Raji (cell line): ENCODE results near the gene NUP155.

ENCODE experiments used
- POLR2A ChIP-seq: IDR thresholded peaks from 2 replicates; pipeline ENCODE4 v1.6.1; 2011; ENCODE audit warnings: low read depth, low read length, control low read depth; ENCODE audit not compliant: insufficient read depth

The NUP155 gene

DNA sequence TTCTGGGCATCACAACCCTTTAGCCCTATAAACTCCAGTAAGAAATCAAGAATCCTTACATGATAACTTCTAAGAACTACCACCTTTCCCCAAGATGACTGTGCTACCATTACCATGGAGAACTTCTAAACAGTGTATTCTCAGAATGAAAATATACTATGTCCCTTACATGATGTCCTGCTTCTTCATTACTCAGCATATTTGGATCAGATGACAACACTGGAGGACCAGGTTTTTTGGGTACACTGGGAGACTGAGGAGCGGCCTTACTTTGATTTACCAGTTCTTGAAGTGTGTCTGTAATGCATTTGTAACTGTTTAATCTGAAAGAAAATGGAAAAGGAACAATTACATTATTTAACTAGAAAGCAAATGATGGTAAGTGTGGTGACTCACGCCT is 66.0 kb downstream of the NUP155 start:
- no peak for TF ChIP-seq POLR2A

DNA sequence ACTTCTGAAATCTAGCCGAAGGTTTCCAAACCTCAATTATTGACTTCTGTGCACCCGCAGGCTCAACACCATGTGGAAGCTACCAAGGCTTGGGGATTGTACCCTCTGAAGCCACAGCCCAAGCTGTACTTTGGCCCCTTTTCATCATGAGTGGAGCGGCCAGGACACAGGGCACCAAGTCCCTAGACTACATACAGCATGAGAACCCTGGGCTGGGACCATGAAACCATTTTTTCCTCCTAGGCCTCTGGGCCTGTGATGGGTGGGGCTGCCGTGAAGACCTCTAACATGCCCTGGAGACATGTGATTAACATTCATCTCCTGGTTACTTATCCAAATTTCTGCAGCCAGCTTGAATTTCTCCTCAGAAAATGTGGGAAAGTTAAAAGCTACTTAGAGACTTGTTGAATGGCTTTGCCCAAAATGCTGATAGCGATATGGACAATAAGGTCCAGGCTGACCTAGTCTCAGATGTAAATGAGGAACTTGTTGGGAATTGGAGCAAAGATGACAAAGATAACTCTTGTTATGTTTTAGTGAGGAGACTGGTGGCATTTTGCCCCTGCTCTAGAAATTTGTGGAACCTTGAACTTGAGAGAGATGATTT is 87.6 kb downstream of the NUP155 start:
- TF ChIP-seq POLR2A = no peak

DNA sequence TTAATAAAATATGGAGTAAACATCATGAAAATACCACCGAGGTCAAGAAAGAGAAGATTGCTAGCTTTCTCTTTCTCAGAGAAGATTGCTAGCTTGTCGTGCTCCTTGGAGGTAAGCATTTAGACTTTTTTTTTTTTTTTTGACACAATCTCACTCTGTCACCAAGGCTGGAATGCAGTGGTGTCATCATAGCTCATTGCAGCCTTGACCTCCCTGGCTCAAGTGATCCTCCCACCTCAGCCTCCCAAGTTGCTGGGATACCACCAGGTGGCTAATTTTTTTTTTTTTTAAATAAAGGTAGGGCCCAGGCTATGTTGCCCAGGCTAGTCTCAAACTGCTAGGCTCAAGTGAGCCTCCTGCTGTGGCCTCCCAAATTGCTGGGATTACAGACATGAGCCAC is 95.4 kb downstream of the NUP155 start:
- no peak for TF ChIP-seq POLR2A

DNA sequence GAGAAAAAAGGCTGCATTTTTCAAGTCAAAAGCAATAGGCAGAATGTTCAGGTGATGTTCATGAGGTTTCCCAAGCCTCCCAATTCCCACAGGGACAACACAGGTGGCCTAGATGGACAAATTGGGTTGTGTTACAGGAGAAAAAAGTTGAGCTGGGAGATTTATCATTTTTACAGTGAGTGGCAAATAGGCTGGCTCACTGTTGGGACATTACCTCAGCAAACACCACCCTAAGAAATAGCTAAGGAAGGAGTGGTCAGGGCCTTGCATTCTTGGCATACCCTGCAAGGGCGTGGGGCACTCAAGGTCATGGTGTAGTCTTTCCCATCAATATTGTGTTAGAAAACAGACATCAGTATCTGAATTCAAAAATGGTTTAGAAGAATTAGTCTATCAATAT is 98.4 kb downstream of the NUP155 start:
- TF ChIP-seq POLR2A = no peak

- TF ChIP-seq POLR2A = no peak
Observed at GRCh38 chr5:37255774-37256358, 115.0 kb downstream of the NUP155 start.

DNA sequence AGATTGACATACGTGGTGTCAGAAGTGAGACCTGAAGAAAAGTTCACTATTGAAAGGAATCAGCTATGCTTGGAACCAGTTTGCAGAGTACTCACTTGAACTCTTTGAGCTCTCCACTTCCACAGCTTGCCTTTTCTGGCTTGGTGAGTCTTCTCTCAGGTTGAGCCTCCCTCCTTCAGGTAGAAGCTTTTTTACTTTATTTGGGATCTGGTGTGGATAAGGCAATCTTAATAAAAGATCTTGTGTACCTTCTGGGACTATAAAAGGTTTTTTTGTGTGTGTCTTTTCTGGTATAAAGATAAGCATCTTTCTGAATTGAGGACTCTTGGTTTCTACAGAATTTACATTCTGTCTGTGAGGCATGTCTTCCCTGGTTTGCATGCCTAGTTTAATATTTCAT is 116.3 kb downstream of the NUP155 start:
- no peak for TF ChIP-seq POLR2A

GRCh38 chr5:37251665-37252064 is 119.2 kb downstream of the NUP155 start:
- no peak for TF ChIP-seq POLR2A

DNA sequence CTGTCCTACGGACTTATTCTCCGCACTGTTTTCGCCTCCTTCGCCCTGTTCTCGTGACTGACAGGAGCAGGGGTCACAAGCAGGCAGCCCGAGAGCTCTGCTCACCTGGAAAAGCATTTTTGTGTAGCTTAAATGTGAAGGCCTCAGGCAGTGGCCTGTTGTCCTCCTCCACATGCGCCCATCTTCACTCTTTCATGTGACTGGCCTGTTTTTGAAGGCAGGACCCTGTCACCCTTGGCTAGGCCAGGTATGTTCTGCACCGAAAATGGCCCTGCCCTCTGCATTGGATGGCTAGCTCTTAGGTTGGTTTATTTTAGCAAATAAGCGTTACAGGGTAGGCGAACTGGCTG is 121.1 kb downstream of the NUP155 start:
- TF ChIP-seq POLR2A = no peak

DNA sequence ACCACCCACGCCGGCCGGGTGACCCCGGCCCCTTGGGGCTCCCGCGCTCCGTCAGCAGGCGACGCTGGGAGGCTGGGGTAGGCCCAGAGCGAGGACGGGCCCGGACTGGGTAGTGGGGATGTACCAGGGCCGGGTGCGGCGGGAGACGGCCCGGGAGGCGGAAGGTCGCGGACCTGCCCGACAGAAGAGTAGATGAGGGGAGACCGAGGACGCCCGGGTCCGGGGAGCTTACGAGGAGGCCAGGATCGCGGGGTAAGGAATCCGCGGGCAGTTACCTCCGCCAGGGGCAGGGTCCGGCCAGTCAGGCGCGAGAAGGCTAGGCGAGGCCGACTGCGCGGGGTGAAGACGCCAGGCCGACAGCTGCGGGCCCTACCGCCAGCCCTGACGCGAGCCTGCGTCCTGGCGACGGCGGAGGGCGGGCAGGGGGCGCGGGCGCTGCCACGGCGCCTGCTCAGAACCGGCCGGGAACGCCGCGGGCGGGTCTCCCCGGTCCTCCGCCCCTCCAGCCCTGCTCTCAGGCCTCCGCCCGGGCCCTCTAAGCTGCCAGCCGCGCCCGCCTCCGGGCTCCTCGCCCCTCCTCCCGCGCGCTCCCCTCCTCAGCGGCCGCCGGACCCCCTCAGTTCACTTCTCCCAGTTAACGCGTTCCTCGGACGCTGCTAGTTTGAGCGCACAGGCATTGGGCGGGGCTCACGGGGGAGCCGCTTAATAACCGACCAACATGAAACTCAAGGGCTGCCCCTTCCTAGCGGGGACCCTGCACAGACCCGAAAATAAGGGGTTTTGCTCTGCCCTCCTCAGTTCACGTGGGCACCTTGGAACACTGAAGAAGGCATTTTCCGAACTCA is 121.7 kb downstream of the NUP155 start, which contains the start of gene CPLANE1:
TSS of gene CPLANE1 (minus strand) at position 407 of the 845 bp plus-strand sequence. CDS start 1,678 bp downstream, outside the sequence.
- peak; percentile 78 for TF ChIP-seq POLR2A

DNA sequence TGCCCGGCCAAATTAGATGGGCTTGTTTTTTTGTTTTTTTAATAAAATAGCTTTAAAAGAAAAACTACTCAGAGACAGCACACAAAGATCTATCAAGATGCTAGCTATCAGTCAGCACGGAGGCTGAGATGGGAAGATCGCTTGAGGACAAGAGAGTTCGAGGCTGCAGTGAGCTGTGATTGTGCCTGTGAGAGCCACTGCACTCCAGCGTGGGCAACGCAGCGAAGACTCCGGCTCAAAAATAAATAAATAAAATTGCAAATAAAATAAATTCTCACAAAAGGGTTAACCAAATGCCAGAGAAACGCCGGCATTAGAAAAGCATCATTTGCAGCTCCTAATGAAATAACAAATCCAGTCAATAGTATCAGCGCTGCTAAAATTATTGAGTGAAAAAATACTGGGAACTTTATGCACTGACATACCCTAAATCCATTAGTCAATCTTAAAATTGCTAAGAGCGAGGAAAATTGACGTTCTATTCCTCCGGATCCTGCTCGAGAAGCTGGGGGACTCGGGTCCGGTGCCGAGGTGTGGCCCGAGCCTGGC is 122.4 kb downstream of the NUP155 start:
- TF ChIP-seq POLR2A = no peak

GRCh38 chr5:37247496-37247895 is 123.4 kb downstream of the NUP155 start:
- TF ChIP-seq POLR2A = no peak

DNA sequence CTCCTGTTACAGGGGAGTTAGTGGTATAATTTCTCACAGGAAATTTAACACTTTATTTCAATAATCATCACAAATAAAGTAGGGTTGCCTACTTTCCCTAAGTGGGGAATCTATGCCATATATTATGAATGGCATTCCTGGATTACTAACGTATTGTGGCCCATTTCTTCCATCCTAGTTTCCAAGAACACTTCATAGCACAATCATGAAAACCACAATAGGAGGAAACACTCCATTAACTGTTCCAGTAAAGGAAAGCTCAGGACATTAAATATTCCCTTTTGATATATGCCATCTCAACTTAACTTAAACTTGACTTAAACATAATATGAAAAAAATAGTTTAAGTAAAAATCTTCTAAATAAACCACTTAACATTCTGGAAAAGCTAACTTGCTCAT is 123.9 kb downstream of the NUP155 start:
- no peak for TF ChIP-seq POLR2A
